Liver (tissue), 9 donors: ENCODE measurements around the gene CRYBG1. TPM values are rescaled to one million over a fixed set of nuclear protein-coding genes. Genes with fewer than 3 reads are reported as not detected.

Experiments
- DNase-seq: peaks from one replicate; pipeline ENCODE4 v3.0.0-alpha.2; 2017; ENCODE audit warnings: low spot score
- H3K27ac ChIP-seq, 2 donors: one replicate each; pipeline ENCODE4 v1.7.0; 2013; ENCODE audit warnings: inconsistent platforms in 2 of 2, low read length in 2 of 2, control low read depth in 1 of 2, low read depth in 1 of 2, mild to moderate bottlenecking in 1 of 2
- H3K27me3 ChIP-seq, 4 donors: one replicate each; pipeline versions ENCODE4 v1.6.1 to v1.7.0; 2013; ENCODE audit warnings: low read length in 3 of 4, inconsistent platforms in 1 of 4, mild to moderate bottlenecking in 1 of 4, moderate library complexity in 1 of 4; ENCODE audit not compliant: control insufficient read depth in 4 of 4, insufficient read depth in 4 of 4
- H3K36me3 ChIP-seq, 4 donors: one replicate each; pipeline versions ENCODE4 v1.6.1 to v1.7.0; 2013; ENCODE audit warnings: low read length in 3 of 4, mild to moderate bottlenecking in 3 of 4, low read depth in 1 of 4, moderate library complexity in 1 of 4; ENCODE audit not compliant: control insufficient read depth in 4 of 4, insufficient read depth in 3 of 4
- H3K4me1 ChIP-seq, 4 donors: one replicate each; pipeline versions ENCODE4 v1.6.1 to v1.7.0; 2013; ENCODE audit warnings: low read length in 3 of 4, mild to moderate bottlenecking in 3 of 4, moderate library complexity in 1 of 4; ENCODE audit not compliant: control insufficient read depth in 4 of 4, insufficient read depth in 4 of 4
- H3K4me3 ChIP-seq, 3 donors: one replicate each; pipeline versions ENCODE4 v1.6.1 to v1.7.0; 2013; ENCODE audit warnings: low read length in 3 of 3, control low read depth in 1 of 3, low read depth in 1 of 3, mild to moderate bottlenecking in 1 of 3
- H3K9ac ChIP-seq, 2 donors: one replicate each; pipeline ENCODE4 v1.7.0; 2013; ENCODE audit warnings: low read length in 2 of 2, mild to moderate bottlenecking in 2 of 2, moderate library complexity in 2 of 2, control low read depth in 1 of 2, low read depth in 1 of 2
- H3K9me3 ChIP-seq, 4 donors: one replicate each; pipeline versions ENCODE4 v1.6.1 to v1.7.0; 2013; ENCODE audit warnings: low read length in 3 of 4; ENCODE audit not compliant: control insufficient read depth in 4 of 4
- ATF3 ChIP-seq: IDR thresholded peaks from 2 replicates; pipeline ENCODE4 v1.6.1; 2016; ENCODE audit warnings: antibody characterized with exemption
- CTCF ChIP-seq: fragments of 150-350 bp; IDR thresholded peaks from 2 replicates; pipeline ENCODE4 v1.5.1; 2017; ENCODE audit warnings: improper control_type of control experiment, low read depth, low read length; ENCODE audit not compliant: missing input control
- EGR1 ChIP-seq, 2 donors: IDR thresholded peaks; 2 replicates each; pipeline ENCODE4 v1.6.1; 2016 to 2018; ENCODE audit warnings: antibody characterized with exemption in 2 of 2, low read depth in 2 of 2
- FOXA1 ChIP-seq: IDR thresholded peaks from 2 replicates; pipeline ENCODE4 v1.6.1; 2016; ENCODE audit warnings: antibody characterized with exemption
- FOXA2 ChIP-seq: IDR thresholded peaks from 2 replicates; pipeline ENCODE4 v1.6.1; 2016; ENCODE audit warnings: antibody characterized with exemption
- GABPA ChIP-seq, 2 donors: IDR thresholded peaks in 1 of 2; conservative IDR thresholded peaks in 1 of 2; 2 replicates each; pipeline ENCODE4 v1.6.1; 2016; ENCODE audit warnings: antibody characterized with exemption in 2 of 2, mild to moderate bottlenecking in 1 of 2, moderate library complexity in 1 of 2
- HNF4A ChIP-seq, 2 donors: conservative IDR thresholded peaks; 2 replicates each; pipeline ENCODE4 v1.6.1; 2016; ENCODE audit warnings: antibody characterized with exemption in 2 of 2, mild to moderate bottlenecking in 2 of 2
- HNF4G ChIP-seq: IDR thresholded peaks from 2 replicates; pipeline ENCODE4 v1.6.1; 2016; ENCODE audit warnings: antibody characterized with exemption
- JUND ChIP-seq, 2 donors: IDR thresholded peaks; 2 replicates each; pipeline ENCODE4 v1.6.1; 2016; ENCODE audit warnings: antibody characterized with exemption in 2 of 2
- MAX ChIP-seq: IDR thresholded peaks from 2 replicates; pipeline ENCODE4 v1.6.1; 2016; ENCODE audit warnings: antibody characterized with exemption
- NR2F2 ChIP-seq: IDR thresholded peaks from 2 replicates; pipeline ENCODE4 v1.6.1; 2016; ENCODE audit warnings: antibody characterized with exemption
- RAD21 ChIP-seq, 2 donors: IDR thresholded peaks; 2 replicates each; pipeline ENCODE4 v1.6.1; 2016; ENCODE audit warnings: antibody characterized with exemption in 2 of 2, mild to moderate bottlenecking in 2 of 2
- REST ChIP-seq: IDR thresholded peaks from 2 replicates; pipeline ENCODE4 v1.6.1; 2016; ENCODE audit warnings: antibody characterized with exemption, mild to moderate bottlenecking
- RXRA ChIP-seq, 2 donors: IDR thresholded peaks; 2 replicates each; pipeline ENCODE4 v1.6.1; 2017 to 2018; ENCODE audit warnings: antibody characterized with exemption in 2 of 2, mild to moderate bottlenecking in 1 of 2
- SP1 ChIP-seq: IDR thresholded peaks from 2 replicates; pipeline ENCODE4 v1.6.1; 2018; ENCODE audit warnings: antibody characterized with exemption, mild to moderate bottlenecking
- TAF1 ChIP-seq: conservative IDR thresholded peaks from 2 replicates; pipeline ENCODE4 v1.6.1; 2016; ENCODE audit warnings: antibody characterized with exemption, mild to moderate bottlenecking
- YY1 ChIP-seq: IDR thresholded peaks from 2 replicates; pipeline ENCODE4 v1.6.1; 2016; ENCODE audit warnings: antibody characterized with exemption, mild to moderate bottlenecking
- ZBTB33 ChIP-seq: IDR thresholded peaks from 2 replicates; pipeline ENCODE4 v1.6.1; 2016; ENCODE audit warnings: antibody characterized with exemption
- WGBS: extraction: QIAGEN DNeasy Blood & Tissue Kit; methylation state at CpG from one replicate; pipeline ENCODE4 v1.1.7; 2013; 5-methylcytosine and 5-hydroxymethylcytosine counted together
- polyA plus RNA-seq, 2 donors: library from polyadenylated mRNA; stranded (reverse) in 1 of 2; unstranded in 1 of 2; fragments of 200-250 nt in 1 of 2; fragments of >200 nt in 1 of 2; fragmentation: Nextera tagmentation in 1 of 2; extraction: Ambion mirVana in 1 of 2; gene quantifications; one replicate each; pipeline versions ENCODE4 v1.2.1 to v1.2.3, GENCODE V29; 2013 to 2015
- total RNA-seq, 2 donors: library from RNA; depleted of rRNA; stranded (reverse); fragments of >200 nt; gene quantifications; one replicate each; pipeline ENCODE4 v1.2.3, GENCODE V29; 2014
- donor health status: healthy.
- donor health status: healthy.
- donor health status: healthy.
- donor health status: healthy.
- donor health status: healthy.

CRYBG1 gene
- total and polyA plus RNA-seq, 4 donors: 2.3 to 8.7 (median 4.0) TPM

- TF ChIP-seq EGR1 (IDR thresholded peaks at IDR 0.05; ENCODE audit: low read depth in 2 of 2) (no peak), FOXA2 (no peak)
Observed at GRCh38 chr6:106536851-106537250, 176.3 kb downstream of the CRYBG1 start (continued).

GRCh38 chr6:106537662-106538061 lies 177.1 kb downstream of the CRYBG1 start:
- no peak overlapping the region for H3K4me3 ChIP-seq
- no peak for DNase-seq
- no peak overlapping the region for H3K27ac ChIP-seq
- H3K4me1 ChIP-seq: peaks cover 0 to 12% (median 4%) of the 10 kb centered on the region in 4 donors
- H3K27me3 ChIP-seq: no peaks in the 10 kb centered on the region
- H3K9ac ChIP-seq: no peak overlapping the region
- TF ChIP-seq GABPA (IDR thresholded peaks at IDR 0.05 in 1 of 2, conservative IDR thresholded peaks at IDR 0.05 in 1 of 2): no peak
- no peak for TF ChIP-seq YY1
- TF ChIP-seq CTCF: no peak
- TF ChIP-seq TAF1: no peak
- no peak for TF ChIP-seq FOXA1
- H3K36me3 ChIP-seq: peaks cover 0 to 18% (median 5%) of the 10 kb centered on the region in 4 donors
- 86% methylated on average over 8 of the region's 8 CpGs for WGBS
- H3K9me3 ChIP-seq: no peaks in the 10 kb centered on the region

- 74% methylated on average over 1 of the region's 1 CpG for WGBS
- H3K36me3 ChIP-seq: peaks cover 0 to 18% (median 5%) of the 10 kb centered on the region in 4 donors
- no peak for TF ChIP-seq ATF3
- no peak for TF ChIP-seq RXRA (IDR thresholded peaks at IDR 0.05)
- TF ChIP-seq FOXA1: no peak
- TF ChIP-seq NR2F2: no peak
- TF ChIP-seq YY1: no peak
- TF ChIP-seq GABPA (IDR thresholded peaks at IDR 0.05 in 1 of 2, conservative IDR thresholded peaks at IDR 0.05 in 1 of 2): no peak
- TF ChIP-seq HNF4G: no peak
- TF ChIP-seq EGR1 (IDR thresholded peaks at IDR 0.05; ENCODE audit: low read depth in 2 of 2): no peak
- no peak for TF ChIP-seq REST
- TF ChIP-seq SP1: no peak
- no peak for TF ChIP-seq CTCF
- TF ChIP-seq MAX: no peak
- no peak for TF ChIP-seq JUND (IDR thresholded peaks at IDR 0.05)
- TF ChIP-seq FOXA2: no peak
- no peak for TF ChIP-seq ZBTB33
- TF ChIP-seq TAF1: no peak
- TF ChIP-seq HNF4A (conservative IDR thresholded peaks at IDR 0.05): no peak
- no peak for TF ChIP-seq RAD21 (IDR thresholded peaks at IDR 0.05)
- peaks cover 0 to 12% (median 4%) of the 10 kb centered on the region in 4 donors for H3K4me1 ChIP-seq
- H3K27ac ChIP-seq: no peak overlapping the region
- H3K27me3 ChIP-seq: no peaks in the 10 kb centered on the region
- H3K4me3 ChIP-seq: no peak overlapping the region
- no peak overlapping the region for H3K9ac ChIP-seq
- no peaks in the 10 kb centered on the region for H3K9me3 ChIP-seq
- DNase-seq: no peak
Observed at GRCh38 chr6:106538145-106538544, 177.6 kb downstream of the CRYBG1 start.
